ENCODE measurements around the gene MGLL. TPM values are rescaled to one million over a fixed set of nuclear protein-coding genes. Genes with fewer than 3 reads are reported as not detected.

MGLL gene
- total RNA-seq, 1 experiment from 2014 or later, result 42.4 TPM

GRCh38 chr3:127689266-127689860 is 133.0 kb downstream of the MGLL start:
- TSS peak; percentile 67 for BruUV-seq (replicated peaks)
- peaks cover 1% of the 10 kb centered on the region for H3K36me3 Mint-ChIP-seq (ENCODE audit: insufficient read depth, unreplicated experiment)
- no peaks in the 10 kb centered on the region for H3K27me3 Mint-ChIP-seq (ENCODE audit: unreplicated experiment)
- H3K4me1 Mint-ChIP-seq (ENCODE audit: low read depth, unreplicated experiment), result no peaks in the 10 kb centered on the region
- DNase-seq, result no peak
- no peak overlapping the region for H3K4me3 Mint-ChIP-seq (ENCODE audit: low read depth, unreplicated experiment)
- no peak for TF ChIP-seq CTCF (IDR thresholded peaks at IDR 0.05; ENCODE audit: unreplicated experiment)
- no peaks in the 10 kb centered on the region for H3K9me3 Mint-ChIP-seq (ENCODE audit: low read depth, unreplicated experiment)
- CTCF ChIA-PET, result interaction anchor here (0.8 to 1.3 kb wide), 4 partner anchors 115 to 270 kb away, joined by 3 to 4 read pairs (median 3); no protein-coding TSS in a partner anchor
- H3K27ac Mint-ChIP-seq (ENCODE audit: unreplicated experiment), result no peak overlapping the region
- intact Hi-C loops (cut with micrococcal nuclease; ENCODE audit: unreplicated experiment), result no loop called here

- Mint-ChIP-seq H3K27me3 (ENCODE audit: unreplicated experiment) (no peaks in the 10 kb centered on the region), H3K27ac (ENCODE audit: unreplicated experiment) (no peak overlapping the region), H3K4me3 (ENCODE audit: low read depth, unreplicated experiment) (no peak overlapping the region), H3K9me3 (ENCODE audit: low read depth, unreplicated experiment) (no peaks in the 10 kb centered on the region), H3K4me1 (ENCODE audit: low read depth, unreplicated experiment) (no peaks in the 10 kb centered on the region), H3K36me3 (ENCODE audit: insufficient read depth, unreplicated experiment) (no peaks in the 10 kb centered on the region)
- CTCF ChIA-PET, result interaction anchor here (1.0 to 1.3 kb wide), 2 partner anchors 132 to 143 kb away, joined by 3 read pairs; no protein-coding TSS in a partner anchor
- intact Hi-C loops (cut with micrococcal nuclease; ENCODE audit: unreplicated experiment), result no loop called here
- TF ChIP-seq CTCF (IDR thresholded peaks at IDR 0.05; ENCODE audit: unreplicated experiment), result no peak
- no peak for DNase-seq
- no TSS peak for BruUV-seq (replicated peaks)
These were observed 133.7 kb downstream of the MGLL start for GRCh38 chr3:127688416-127689265.

- Mint-ChIP-seq H3K9me3 (ENCODE audit: low read depth, unreplicated experiment) (no peaks in the 10 kb centered on the region), H3K27ac (ENCODE audit: unreplicated experiment) (no peak overlapping the region), H3K27me3 (ENCODE audit: unreplicated experiment) (no peaks in the 10 kb centered on the region), H3K4me3 (ENCODE audit: low read depth, unreplicated experiment) (no peak overlapping the region), H3K4me1 (ENCODE audit: low read depth, unreplicated experiment) (no peaks in the 10 kb centered on the region), H3K36me3 (ENCODE audit: insufficient read depth, unreplicated experiment) (no peaks in the 10 kb centered on the region)
- DNase-seq, result no peak
- intact Hi-C loops (cut with micrococcal nuclease; ENCODE audit: unreplicated experiment), result no loop called here
- BruUV-seq (replicated peaks), result no TSS peak
- CTCF ChIA-PET, result no interaction called here
- TF ChIP-seq CTCF (IDR thresholded peaks at IDR 0.05; ENCODE audit: unreplicated experiment), result no peak
These were observed 134.3 kb downstream of the MGLL start for GRCh38 chr3:127688022-127688415.

GRCh38 chr3:127687228-127687737 is 135.0 kb downstream of the MGLL start:
- no peak for DNase-seq
- no TSS peak for BruUV-seq (replicated peaks)
- intact Hi-C loops (cut with micrococcal nuclease; ENCODE audit: unreplicated experiment), result no loop called here
- Mint-ChIP-seq H3K36me3 (ENCODE audit: insufficient read depth, unreplicated experiment) (no peaks in the 10 kb centered on the region), H3K4me1 (ENCODE audit: low read depth, unreplicated experiment) (no peaks in the 10 kb centered on the region), H3K4me3 (ENCODE audit: low read depth, unreplicated experiment) (no peak overlapping the region), H3K27me3 (ENCODE audit: unreplicated experiment) (no peaks in the 10 kb centered on the region), H3K27ac (ENCODE audit: unreplicated experiment) (no peak overlapping the region), H3K9me3 (ENCODE audit: low read depth, unreplicated experiment) (no peaks in the 10 kb centered on the region)
- CTCF ChIA-PET, result no interaction called here
- TF ChIP-seq CTCF (IDR thresholded peaks at IDR 0.05; ENCODE audit: unreplicated experiment), result no peak
